Measurements from ENCODE around the gene TEAD1. TPM values are rescaled to one million over a fixed set of nuclear protein-coding genes. Genes with fewer than 3 reads are reported as not detected.

TEAD1 gene
- total and polyA plus RNA-seq, 2 experiments from 2014 or later, result 24.5 to 103 TPM

GRCh38 chr11:12938590-12939247, 264.5 kb downstream of the TEAD1 start:
- Mint-ChIP-seq H3K27ac (no peak overlapping the region), H3K27me3 (ENCODE audit: insufficient read depth, low read depth, poor library complexity) (peaks cover 3% of the 10 kb centered on the region), H3K9me3 (0 out of 3 replicates have a peak, but pooled peaks cover under 1% of the 10 kb centered on the region), H3K4me1 (no peaks in the 10 kb centered on the region), H3K36me3 (ENCODE audit: low read depth) (peaks cover 52% of the 10 kb centered on the region), H3K4me3 (no peak overlapping the region)
- Histone ChIP-seq H3K9me2 (ENCODE audit: insufficient read depth) (no peaks in the 10 kb centered on the region), H3K79me2 (replicated peaks; ENCODE audit: insufficient read depth) (no peaks in the 10 kb centered on the region), H3K4me2 (no peak overlapping the region), H3K4me3 (no peak overlapping the region), H3K4me1 (ENCODE audit: insufficient read depth) (no peaks in the 10 kb centered on the region), H3K27ac (ENCODE audit: low read depth) (no peak overlapping the region), H3F3A (replicated peaks; ENCODE audit: low read depth) (no peaks in the 10 kb centered on the region), H4K20me1 (replicated peaks; ENCODE audit: insufficient read depth) (no peaks in the 10 kb centered on the region; the same call in 1 of the 2 replicates), H3K36me3 (ENCODE audit: insufficient read depth) (peaks cover 12% of the 10 kb centered on the region), H2AFZ (no peak overlapping the region), H3K27me3 (ENCODE audit: insufficient read depth) (no peaks in the 10 kb centered on the region)
- no peak for ATAC-seq
- DNase-seq (ENCODE audit: low spot score), result no peak
- no peak for TF ChIP-seq POLR2AphosphoS5 (IDR thresholded peaks at IDR 0.05; ENCODE audit: low read depth)
- no peak for TF ChIP-seq NANOG (IDR thresholded peaks at IDR 0.05; ENCODE audit: borderline replicate concordance)
- TF ChIP-seq JUNB (IDR thresholded peaks at IDR 0.05; ENCODE audit: unreplicated experiment), result no peak
- no peak for TF ChIP-seq STAT1 (IDR thresholded peaks at IDR 0.05; ENCODE audit: unreplicated experiment)
- no peak for TF ChIP-seq ETS1 (IDR thresholded peaks at IDR 0.05)
- TF ChIP-seq ZNF462 (CRISPR knock-in tag; IDR thresholded peaks at IDR 0.05), result no peak
- no peak for TF ChIP-seq ZNF114 (CRISPR knock-in tag; IDR thresholded peaks at IDR 0.05)
- no peak for TF ChIP-seq REST (IDR thresholded peaks at IDR 0.05; ENCODE audit: unreplicated experiment)
- TF ChIP-seq CTCF (conservative IDR thresholded peaks at IDR 0.05; ENCODE audit: low read depth in 2 of 2), result no peak
- TF ChIP-seq EZH2 (IDR thresholded peaks at IDR 0.05; ENCODE audit: low read depth, unreplicated experiment), result no peak
- TF ChIP-seq ZNF331 (CRISPR knock-in tag; IDR thresholded peaks at IDR 0.05; ENCODE audit: low read depth), result no peak
- TF ChIP-seq EZH2phosphoT487 (IDR thresholded peaks at IDR 0.05; ENCODE audit: unreplicated experiment), result no peak
- no peak for TF ChIP-seq CREB1 (CRISPR knock-in tag; IDR thresholded peaks at IDR 0.05; ENCODE audit: low read depth)
